K562 (cell line): ENCODE data around the gene GLRA3. TPM values are rescaled to one million over a fixed set of nuclear protein-coding genes. Genes with fewer than 3 reads are reported as not detected.

ENCODE experiments used
- ATAC-seq: fragments of 200-7000 bp; cut with Tn5 transposase; 3 replicates; pipeline ENCODE4 v1.9.1; 2020; ENCODE audit warnings: moderate library complexity
- BruUV-seq: library from RNA; stranded (reverse); fragments of 400-500 nt; replicated peaks from 2 replicates; lab custom pipeline; 2021; lab: Mats Ljungman, UMichigan
- CTCF ChIA-PET: fragments of 300-600 bp; formaldehyde crosslinking; extraction: SDS; loops from one replicate; lab custom pipeline; 2021; ENCODE audit warnings: low intra/inter-chr PET ratio; lab: Yijun Ruan, JAX
- POLR2A ChIA-PET: fragments of 300-600, 350-650 bp; sonication (Branson Sonifier 250); formaldehyde crosslinking; extraction: SDS; loops from one replicate; lab custom pipeline; 2021; ENCODE audit warnings: antibody characterized with exemption, inconsistent platforms; lab: Yijun Ruan, JAX
- DNase-seq, 4 experiments: peaks; one replicate each; pipeline versions ENCODE4 v3.0.0 to v3.0.0-alpha.2; 2011 to 2018; ENCODE audit warnings: low spot score in 3 of 4, mixed read lengths in 3 of 4; ENCODE audit errors: extremely low read depth in 1 of 4
- FAIRE-seq: peaks from 2 replicates; lab custom pipeline; 2011; peaks lifted over from hg19 to GRCh38; lab: Jason Lieb, UNC
- H2AFZ ChIP-seq: 2 replicates; pipeline ENCODE4 v1.6.0; 2011; ENCODE audit warnings: low read depth, low read length, control low read depth, inconsistent platforms
- H3K27ac ChIP-seq: fragments of 200-600 bp; 3 replicates; pipeline ENCODE4 v1.8.0; 2011; ENCODE audit warnings: low read depth, mild to moderate bottlenecking, control low read depth, inconsistent platforms, low read length, moderate library complexity, mixed read lengths; ENCODE audit errors: extremely low read depth
- H3K27me3 ChIP-seq, 2 experiments: fragments of 300-600 bp in 1 of 2; 2 replicates in 1 of 2; 3 replicates in 1 of 2; pipeline versions ENCODE4 v1.6.0 to v1.8.0; 2011; ENCODE audit warnings: inconsistent platforms in 2 of 2, low read length in 2 of 2, mild to moderate bottlenecking in 1 of 2, mixed read lengths in 1 of 2, moderate library complexity in 1 of 2; ENCODE audit not compliant: control insufficient read depth in 2 of 2, insufficient read depth in 2 of 2
- H3K36me3 ChIP-seq: fragments of 300-600 bp; 3 replicates; pipeline ENCODE4 v1.8.0; 2011; ENCODE audit warnings: mild to moderate bottlenecking, low read length, inconsistent platforms; ENCODE audit not compliant: control insufficient read depth, insufficient read depth
- H3K4me1 ChIP-seq, 2 experiments: fragments of 200-600 bp in 1 of 2; replicated peaks in 1 of 2; 2 replicates in 1 of 2; 3 replicates in 1 of 2; pipeline versions ENCODE4 v1.5.1 to v1.8.0; 2011; ENCODE audit warnings: inconsistent platforms in 2 of 2, low read length in 2 of 2, mild to moderate bottlenecking in 1 of 2, mixed read lengths in 1 of 2, moderate library complexity in 1 of 2; ENCODE audit not compliant: control insufficient read depth in 2 of 2, insufficient read depth in 2 of 2
- H3K4me2 ChIP-seq: 2 replicates; pipeline ENCODE4 v1.6.1; 2011; ENCODE audit warnings: low read length, control low read depth, inconsistent platforms, mixed read lengths; ENCODE audit not compliant: insufficient read depth
- H3K4me3 ChIP-seq: fragments of 200-600 bp; sonication (generic), shearing (Covaris generic); 2 replicates; pipeline ENCODE4 v1.5.1; 2016; ENCODE audit warnings: control low read depth, inconsistent platforms
- H3K79me2 ChIP-seq: fragments of 200-600 bp; 3 replicates; pipeline ENCODE4 v1.8.0; 2011; ENCODE audit warnings: low read length, inconsistent platforms; ENCODE audit not compliant: control insufficient read depth, insufficient read depth
- H3K9ac ChIP-seq, 2 experiments: 2 replicates each; pipeline versions ENCODE4 v1.6.0 to v1.6.1; 2011; ENCODE audit warnings: low read depth in 2 of 2, low read length in 2 of 2, control low read depth in 1 of 2, inconsistent platforms in 1 of 2, mild to moderate bottlenecking in 1 of 2, mixed read lengths in 1 of 2; ENCODE audit not compliant: insufficient read depth in 1 of 2
- H3K9me1 ChIP-seq: one replicate; pipeline ENCODE4 v1.6.0; 2011; ENCODE audit warnings: inconsistent platforms, mild to moderate bottlenecking, low read length, moderate library complexity; ENCODE audit not compliant: control insufficient read depth, insufficient read depth
- H3K9me3 ChIP-seq: replicated peaks from 2 replicates; pipeline ENCODE4 v1.5.1; 2011; ENCODE audit warnings: low read depth, low read length, inconsistent platforms; ENCODE audit not compliant: control insufficient read depth, insufficient read depth
- H4K20me1 ChIP-seq: replicated peaks from 2 replicates; pipeline ENCODE4 v1.6.1; 2011; ENCODE audit warnings: low read length, inconsistent platforms, mixed read lengths; ENCODE audit not compliant: control insufficient read depth, insufficient read depth
- ARID1B ChIP-seq: fragments of 450-650 bp; IDR thresholded peaks from 2 replicates; pipeline ENCODE4 v1.6.1; 2016; ENCODE audit warnings: antibody characterized with exemption, mild to moderate bottlenecking, inconsistent platforms
- CREM ChIP-seq: IDR thresholded peaks from 2 replicates; pipeline ENCODE4 v1.6.1; 2014; ENCODE audit warnings: antibody characterized with exemption, low read depth
- EP300 ChIP-seq: IDR thresholded peaks from 2 replicates; pipeline ENCODE4 v1.6.1; 2012; ENCODE audit warnings: low read length, improper control_type of control experiment
- EWSR1 ChIP-seq: fragments of 450-650 bp; IDR thresholded peaks from 2 replicates; pipeline ENCODE4 v1.6.1; 2018; ENCODE audit warnings: borderline replicate concordance, mild to moderate bottlenecking, low read depth, moderate library complexity; ENCODE audit not compliant: partially characterized antibody
- JUND ChIP-seq, 2 experiments: IDR thresholded peaks; 2 replicates in 1 of 2; 3 replicates in 1 of 2; pipeline ENCODE4 v1.6.1; 2011; ENCODE audit warnings: borderline replicate concordance in 2 of 2, low read depth in 2 of 2, low read length in 2 of 2, improper control_type of control experiment in 1 of 2, missing biosample characterization in 1 of 2, missing genetic modification characterization in 1 of 2, missing genetic modification reagents in 1 of 2
- NRF1 ChIP-seq, 2 experiments: fragments of 450-650 bp; IDR thresholded peaks in 1 of 2; conservative IDR thresholded peaks in 1 of 2; 2 replicates each; pipeline ENCODE4 v1.6.1; 2014; ENCODE audit warnings: mild to moderate bottlenecking in 2 of 2
- SMARCE1 ChIP-seq: fragments of 450-650 bp; IDR thresholded peaks from 2 replicates; pipeline ENCODE4 v1.7.1; 2016; ENCODE audit warnings: mild to moderate bottlenecking
- SRSF7 ChIP-seq: fragments of 200-400 bp; formaldehyde crosslinking; optimal IDR thresholded peaks from 2 replicates; pipeline ENCODE3; 2017; ENCODE audit warnings: mild to moderate bottlenecking, low read depth, low read length
- TEAD4 ChIP-seq, 2 experiments: sonication (generic) in 1 of 2; formaldehyde crosslinking in 1 of 2; IDR thresholded peaks; 2 replicates each; pipeline versions ENCODE4 v1.6.1 to v1.8.0; 2012 to 2022; ENCODE audit warnings: borderline replicate concordance in 1 of 2, inconsistent platforms in 1 of 2, low read length in 1 of 2, mild to moderate bottlenecking in 1 of 2, missing genetic modification reagents in 1 of 2
- TRIM24 ChIP-seq, 2 experiments: fragments of 450-650 bp; IDR thresholded peaks; 2 replicates each; pipeline ENCODE4 v1.6.1; 2016
- ZNF274 ChIP-seq: IDR thresholded peaks from 2 replicates; pipeline ENCODE4 v1.6.1; 2011; ENCODE audit warnings: low read depth, mild to moderate bottlenecking, low read length, moderate library complexity, borderline replicate concordance
- ZNF551 ChIP-seq: fragments of 250-450 bp; sonication (Bioruptor Pico); IDR thresholded peaks from 2 replicates; pipeline ENCODE4 v1.5.0; 2021; ENCODE audit warnings: mild to moderate bottlenecking, moderate library complexity
- WGBS: fragments of 100-300 bp; shearing (Covaris generic); methylation state at CpG from one replicate; pipeline ENCODE4 v1.1.6; 2016; ENCODE audit warnings: low coverage, mixed read lengths; ENCODE audit not compliant: insufficient coverage; ENCODE audit errors: missing lambda C conversion rate; 5-methylcytosine and 5-hydroxymethylcytosine counted together
- in situ Hi-C: fragments of 300-500 bp; cut with MboI; formaldehyde crosslinking; loops from 4 replicates; pipeline ENCODE4 v1.15.0; 2018; ENCODE audit warnings: inconsistent platforms, mixed read lengths
- intact Hi-C: fragments of 100-400 bp; cut with micrococcal nuclease; formaldehyde crosslinking; loops from 2 replicates; pipeline ENCODE4 v1.14.2; 2022
- polyA plus RNA-seq, 8 experiments: library from polyadenylated mRNA; depleted of rRNA in 4 of 8; stranded (reverse) in 5 of 8; unstranded in 3 of 8; fragments of >200 nt; fragmentation: Nextera tagmentation in 2 of 8; fragmentation: Illumina TruSeq in 1 of 8; extraction: Ambion mirVana in 2 of 8; extraction: Trizol in 1 of 8; gene quantifications; 2 replicates each; pipeline versions ENCODE4 v1.2.1 to v1.2.3, GENCODE V29; 2011 to 2014; ENCODE audit warnings: inconsistent platforms in 1 of 8, missing spikeins in 1 of 8
- total RNA-seq, 7 experiments: library from RNA; depleted of rRNA in 6 of 7; stranded (reverse); fragments of >200 nt in 6 of 7; fragmentation: Illumina TruSeq in 2 of 7; extraction: Trizol in 2 of 7; gene quantifications; 2 replicates each; pipeline versions ENCODE4 v1.2.1 to v1.2.3, GENCODE V29; 2011 to 2021; ENCODE audit warnings: low replicate concordance in 1 of 7
- TF ChIP-seq, protein P1 (sequence below): sonication (generic); formaldehyde crosslinking; IDR thresholded peaks from 2 replicates; pipeline ENCODE4 v1.8.0; 2022; ENCODE audit warnings: mild to moderate bottlenecking, missing genetic modification reagents
- TF ChIP-seq, protein P2 (sequence below), 2 experiments: fragments of 450-650 bp in 1 of 2; sonication (generic) in 1 of 2; formaldehyde crosslinking in 1 of 2; IDR thresholded peaks in 1 of 2; conservative IDR thresholded peaks in 1 of 2; 2 replicates each; pipeline versions ENCODE4 v1.6.1 to v1.8.1; 2016 to 2023; ENCODE audit warnings: mild to moderate bottlenecking in 2 of 2, moderate library complexity in 2 of 2, inconsistent platforms in 1 of 2, missing genetic modification reagents in 1 of 2
- TF ChIP-seq, protein P3 (sequence below), 3 experiments: IDR thresholded peaks in 2 of 3; conservative IDR thresholded peaks in 1 of 3; 2 replicates each; pipeline ENCODE4 v1.5.1; 2011 to 2012; ENCODE audit warnings: low read length in 3 of 3, mild to moderate bottlenecking in 3 of 3, control low read depth in 2 of 3, improper control_type of control experiment in 1 of 3, inconsistent platforms in 1 of 3, low read depth in 1 of 3, mixed read lengths in 1 of 3, moderate library complexity in 1 of 3; ENCODE audit not compliant: insufficient read depth in 2 of 3

Gene GLRA3
- total and polyA plus RNA-seq, 9 of the 15 experiments (the other 6 are each of a cell fraction or from before 2014, with no cell fraction given), result 0.06 to 0.14 (median 0.08) TPM; not detected in 2

DNA sequence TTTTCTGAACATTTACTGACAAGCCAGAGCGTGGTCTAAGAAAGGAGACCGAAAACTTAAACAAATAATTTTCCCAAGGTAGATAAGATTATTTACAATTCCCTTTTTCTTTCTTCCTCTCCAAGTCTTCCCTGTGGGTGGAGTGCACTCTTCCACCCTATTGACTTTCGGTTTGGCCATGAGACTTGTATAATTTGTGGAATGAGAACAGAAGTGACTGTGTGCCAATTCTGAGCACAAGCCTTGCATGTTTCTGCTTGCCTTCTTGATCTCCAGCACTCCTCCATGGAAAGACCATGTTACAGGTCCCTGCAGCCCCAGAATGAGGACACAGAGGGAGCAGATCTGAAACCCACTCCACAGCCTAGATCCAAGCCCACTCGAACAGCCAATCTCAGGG lies 156.8 kb downstream of the GLRA3 start (continued):
- TF ChIP-seq ZNF274, result no peak
- no peak for TF ChIP-seq SRSF7
- no peak for TF ChIP-seq EWSR1

DNA sequence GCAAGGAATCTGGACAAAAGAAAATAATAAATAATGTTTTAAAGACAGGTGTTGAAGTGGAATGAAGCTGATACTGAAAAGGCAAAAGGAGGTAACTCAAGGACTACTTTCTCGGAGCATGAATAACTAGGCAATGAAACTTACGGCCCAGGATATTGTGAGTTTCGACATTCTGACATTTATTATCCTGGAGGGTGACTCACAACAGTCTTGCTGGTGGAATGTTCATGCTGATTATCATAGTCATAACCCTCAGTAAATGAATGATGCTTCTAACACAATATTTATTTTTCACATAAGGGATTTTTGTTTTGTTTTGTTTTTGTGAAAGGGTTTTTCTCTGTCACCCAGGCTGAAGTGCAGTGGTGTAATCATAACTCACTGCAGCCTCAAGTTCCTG lies 159.8 kb downstream of the GLRA3 start:
- no TSS peak for BruUV-seq
- POLR2A ChIA-PET, result no interaction called here
- peak overlapping the region; percentile 90 for H2AFZ ChIP-seq
- no peaks in the 10 kb centered on the region; the same call in 2 of the 3 replicates for H3K36me3 ChIP-seq
- no peaks in the 10 kb centered on the region for H3K9me1 ChIP-seq
- no peaks in the 10 kb centered on the region for H3K79me2 ChIP-seq
- CTCF ChIA-PET, result interaction anchor here (0.6 kb wide), 1 partner anchor 1283 kb away, joined by 4 read pairs; no protein-coding TSS in a partner anchor
- H3K27me3 ChIP-seq, result no peaks in the 10 kb centered on the region
- peak overlapping the region in 1 of 2 experiments; percentile 50; a peak in 2 of 4 replicates for H3K9ac ChIP-seq
- intact Hi-C loops, result no loop called here
- peak overlapping the region; percentile 54; the same call in 2 of the 3 replicates for H3K27ac ChIP-seq
- peak in 1 of 4 experiments; percentile 46 for DNase-seq
- H3K4me1 ChIP-seq, result peaks cover 5 to 29% of the 10 kb centered on the region in 2 experiments; a peak in 2 of 5 replicates
- WGBS, result 9% methylated on average over 3 of the region's 3 CpGs
- in situ Hi-C loops, result no loop called here
- H3K4me2 ChIP-seq, result peak overlapping the region; percentile 63
- peak; percentile 48; the same call in 1 of the 3 replicates for ATAC-seq
- no peaks in the 10 kb centered on the region for H4K20me1 ChIP-seq
- H3K9me3 ChIP-seq, result no peaks in the 10 kb centered on the region
- peak; percentile 82 for FAIRE-seq
- no peak overlapping the region for H3K4me3 ChIP-seq
- TF ChIP-seq, protein P1, sequence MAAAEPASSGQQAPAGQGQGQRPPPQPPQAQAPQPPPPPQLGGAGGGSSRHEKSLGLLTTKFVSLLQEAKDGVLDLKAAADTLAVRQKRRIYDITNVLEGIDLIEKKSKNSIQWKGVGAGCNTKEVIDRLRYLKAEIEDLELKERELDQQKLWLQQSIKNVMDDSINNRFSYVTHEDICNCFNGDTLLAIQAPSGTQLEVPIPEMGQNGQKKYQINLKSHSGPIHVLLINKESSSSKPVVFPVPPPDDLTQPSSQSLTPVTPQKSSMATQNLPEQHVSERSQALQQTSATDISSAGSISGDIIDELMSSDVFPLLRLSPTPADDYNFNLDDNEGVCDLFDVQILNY (CRISPR knock-in tag), result no peak
- TF ChIP-seq EWSR1 (no peak), ZNF551 (CRISPR knock-in tag) (no peak), ARID1B (peak; percentile 40; the same call in 1 of the 2 replicates), EP300 (0 out of 2 replicates have a peak, but pooled peaks have one; percentile 6), JUND (IDR thresholded peaks at IDR 0.05; ENCODE audit: borderline replicate concordance, low read depth, low read length) (peak; percentile 58; the same call in 1 of the 2 replicates), JUND (tag; IDR thresholded peaks at IDR 0.05; ENCODE audit: borderline replicate concordance, low read depth, low read length) (peak; percentile 31; the same call in 1 of the 3 replicates), SMARCE1 (0 out of 2 replicates have a peak, but pooled peaks have one; percentile 16), TRIM24 (IDR thresholded peaks at IDR 0.05) (peak in 1 of 2 experiments; percentile 24; a peak in 1 of 4 replicates), NRF1 (conservative IDR thresholded peaks at IDR 0.05 in 1 of 2, IDR thresholded peaks at IDR 0.05 in 1 of 2) (no peak), TEAD4 (IDR thresholded peaks at IDR 0.05; ENCODE audit: low read length) (peak; percentile 57; the same call in 1 of the 2 replicates), TEAD4 (CRISPR knock-in tag; IDR thresholded peaks at IDR 0.05; ENCODE audit: borderline replicate concordance) (no peak), CREM (no peak)
- TF ChIP-seq, protein P2, sequence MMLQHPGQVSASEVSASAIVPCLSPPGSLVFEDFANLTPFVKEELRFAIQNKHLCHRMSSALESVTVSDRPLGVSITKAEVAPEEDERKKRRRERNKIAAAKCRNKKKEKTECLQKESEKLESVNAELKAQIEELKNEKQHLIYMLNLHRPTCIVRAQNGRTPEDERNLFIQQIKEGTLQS (IDR thresholded peaks at IDR 0.05), result peak; percentile 70
- TF ChIP-seq, protein P2 (CRISPR knock-in tag; conservative IDR thresholded peaks at IDR 0.05), result no peak
- TF ChIP-seq, protein P3, sequence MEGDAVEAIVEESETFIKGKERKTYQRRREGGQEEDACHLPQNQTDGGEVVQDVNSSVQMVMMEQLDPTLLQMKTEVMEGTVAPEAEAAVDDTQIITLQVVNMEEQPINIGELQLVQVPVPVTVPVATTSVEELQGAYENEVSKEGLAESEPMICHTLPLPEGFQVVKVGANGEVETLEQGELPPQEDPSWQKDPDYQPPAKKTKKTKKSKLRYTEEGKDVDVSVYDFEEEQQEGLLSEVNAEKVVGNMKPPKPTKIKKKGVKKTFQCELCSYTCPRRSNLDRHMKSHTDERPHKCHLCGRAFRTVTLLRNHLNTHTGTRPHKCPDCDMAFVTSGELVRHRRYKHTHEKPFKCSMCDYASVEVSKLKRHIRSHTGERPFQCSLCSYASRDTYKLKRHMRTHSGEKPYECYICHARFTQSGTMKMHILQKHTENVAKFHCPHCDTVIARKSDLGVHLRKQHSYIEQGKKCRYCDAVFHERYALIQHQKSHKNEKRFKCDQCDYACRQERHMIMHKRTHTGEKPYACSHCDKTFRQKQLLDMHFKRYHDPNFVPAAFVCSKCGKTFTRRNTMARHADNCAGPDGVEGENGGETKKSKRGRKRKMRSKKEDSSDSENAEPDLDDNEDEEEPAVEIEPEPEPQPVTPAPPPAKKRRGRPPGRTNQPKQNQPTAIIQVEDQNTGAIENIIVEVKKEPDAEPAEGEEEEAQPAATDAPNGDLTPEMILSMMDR (IDR thresholded peaks at IDR 0.05 in 2 of 3, conservative IDR thresholded peaks at IDR 0.05 in 1 of 3; ENCODE audit: insufficient read depth in 2 of 3, low read depth in 1 of 3, low read length in 3 of 3), result no peak
